Thymus (tissue), 11 donors: Measurements from ENCODE around the gene MAP3K14. TPM values are rescaled to one million over a fixed set of nuclear protein-coding genes. Genes with fewer than 3 reads are reported as not detected.

Experiments
- DNase-seq, 9 donors: peaks; one replicate each; pipeline ENCODE4 v3.0.0-alpha.2; 2013; ENCODE audit warnings: low spot score in 9 of 9, low read depth in 6 of 9, missing footprints in 1 of 9
- H3K27ac ChIP-seq, 2 donors: one replicate each; pipeline ENCODE4 v1.5.1; 2013; ENCODE audit warnings: control low read depth in 1 of 2, low read depth in 1 of 2, low read length in 1 of 2, mild to moderate bottlenecking in 1 of 2, moderate library complexity in 1 of 2
- H3K27me3 ChIP-seq, 2 donors: one replicate each; pipeline ENCODE4 v1.5.1; 2013; ENCODE audit warnings: low read length in 1 of 2; ENCODE audit not compliant: control insufficient read depth in 2 of 2, insufficient read depth in 1 of 2
- H3K36me3 ChIP-seq, 2 donors: one replicate each; pipeline ENCODE4 v1.5.1; 2013; ENCODE audit warnings: low read length in 1 of 2, mild to moderate bottlenecking in 1 of 2, moderate library complexity in 1 of 2; ENCODE audit not compliant: control insufficient read depth in 2 of 2, insufficient read depth in 2 of 2
- H3K4me1 ChIP-seq, 2 donors: one replicate each; pipeline ENCODE4 v1.5.1; 2013; ENCODE audit warnings: low read length in 2 of 2; ENCODE audit not compliant: control insufficient read depth in 2 of 2, insufficient read depth in 2 of 2
- H3K4me3 ChIP-seq, 2 donors: one replicate each; pipeline ENCODE4 v1.5.1; 2013; ENCODE audit warnings: low read length in 2 of 2, control low read depth in 1 of 2, mild to moderate bottlenecking in 1 of 2
- H3K9me3 ChIP-seq, 2 donors: one replicate each; pipeline ENCODE4 v1.5.1; 2013; ENCODE audit warnings: low read length in 1 of 2, mild to moderate bottlenecking in 1 of 2; ENCODE audit not compliant: control insufficient read depth in 2 of 2, insufficient read depth in 1 of 2
- WGBS: extraction: QIAGEN DNeasy Blood & Tissue Kit; methylation state at CpG from one replicate; pipeline ENCODE4 v1.1.7; 2013; 5-methylcytosine and 5-hydroxymethylcytosine counted together
- polyA plus RNA-seq: library from polyadenylated mRNA; stranded (reverse); fragments of 200-250 nt; gene quantifications from one replicate; pipeline ENCODE4 v1.2.3, GENCODE V29; 2013
- total RNA-seq: library from RNA; stranded (reverse); fragments of 120-200 nt; gene quantifications from one replicate; pipeline ENCODE4 v1.2.4, GENCODE V29; 2013
- donor health status: healthy.

Gene MAP3K14
- total and polyA plus RNA-seq, 2 donors, result 9.7 to 21.8 TPM

DNA sequence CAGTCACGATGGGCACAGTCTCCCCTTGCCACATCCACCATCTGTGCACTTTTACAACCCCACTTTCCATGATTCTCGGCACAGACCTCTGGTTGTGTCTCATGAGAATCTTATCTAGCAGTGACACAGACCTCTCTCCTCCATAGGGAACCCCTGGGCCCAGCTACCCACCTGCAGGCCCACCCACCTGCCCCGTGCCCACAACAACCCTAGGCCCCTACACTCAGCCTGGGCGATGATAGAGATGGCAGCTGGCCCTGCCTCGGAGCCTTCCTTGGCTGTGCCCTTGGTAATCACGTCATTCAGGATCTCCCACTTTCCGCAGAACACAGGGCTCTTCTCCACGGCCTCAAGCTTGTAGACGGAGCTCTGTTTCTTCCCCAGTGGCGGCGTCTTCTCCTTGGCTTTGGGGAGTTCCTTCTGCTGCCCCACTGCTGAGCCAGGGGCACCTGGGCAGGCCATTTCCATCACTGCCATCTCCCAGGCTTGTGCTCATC, 26.5 kb downstream of the MAP3K14 start:
- Histone ChIP-seq H3K4me3 (no peak overlapping the region), H3K27me3 (no peaks in the 10 kb centered on the region), H3K4me1 (peaks cover 2 to 52% of the 10 kb centered on the region in 2 donors), H3K27ac (peak overlapping the region; percentile 0 to 64), H3K36me3 (peaks cover 53 to 60% of the 10 kb centered on the region in 2 donors), H3K9me3 (peaks cover 0 to 5% of the 10 kb centered on the region in 2 donors)
- 96% methylated on average over 11 of the region's 11 CpGs for WGBS
- no peak for DNase-seq

DNA sequence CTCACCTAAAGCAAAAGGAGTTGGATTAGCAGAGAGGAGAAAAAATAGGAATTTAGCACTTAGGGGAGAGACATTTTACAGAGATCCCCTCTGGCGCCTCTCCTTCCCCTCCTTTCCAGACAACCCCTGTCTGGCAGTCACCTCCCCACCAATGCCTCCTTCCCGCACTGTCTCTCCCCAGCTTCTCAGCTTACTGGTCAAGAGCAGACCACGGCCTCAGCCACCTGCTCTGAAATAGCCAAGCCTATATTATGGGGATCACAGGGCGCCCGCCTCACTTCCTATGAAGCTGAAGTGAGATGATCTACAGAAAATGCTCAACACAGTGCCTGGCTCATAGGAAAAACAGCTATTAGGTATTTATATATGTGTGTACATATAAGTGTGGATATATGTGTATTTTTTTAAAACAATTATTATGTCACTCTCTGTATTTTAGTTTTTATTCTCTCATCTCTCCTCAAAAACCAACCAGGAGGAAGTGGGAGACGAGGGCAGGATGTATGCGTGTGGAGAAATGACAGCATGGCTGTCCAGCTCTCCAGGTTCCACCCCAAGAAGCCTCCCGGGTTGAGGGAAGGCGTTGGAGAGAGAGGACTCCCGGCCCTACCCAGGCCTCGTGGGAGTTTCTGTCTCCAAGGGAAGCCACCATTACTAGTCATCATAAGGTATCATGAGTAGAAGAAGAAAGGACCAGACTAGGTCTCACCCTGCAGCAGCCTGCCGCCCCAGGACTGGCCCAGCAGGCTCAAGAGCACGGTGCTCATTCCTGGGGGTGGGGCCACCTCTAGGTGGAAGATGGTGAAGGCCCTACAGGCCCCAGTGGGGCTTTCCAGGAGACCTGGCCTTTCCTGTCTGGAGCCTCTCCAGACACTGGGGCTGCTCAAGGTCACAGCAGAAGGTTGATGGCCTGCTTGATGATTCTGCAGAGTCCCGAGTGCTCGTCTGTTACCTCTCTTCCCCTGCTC, 27.2 kb downstream of the MAP3K14 start:
- peaks cover 56 to 65% of the 10 kb centered on the region in 2 donors for H3K36me3 ChIP-seq
- 93% methylated on average over 15 of the region's 15 CpGs for WGBS
- H3K27ac ChIP-seq, result peak overlapping the region; percentile 52 to 64
- H3K9me3 ChIP-seq, result peaks cover 0 to 5% of the 10 kb centered on the region in 2 donors
- H3K27me3 ChIP-seq, result no peaks in the 10 kb centered on the region
- H3K4me1 ChIP-seq, result peaks cover under 1 to 56% of the 10 kb centered on the region in 2 donors
- no peak for DNase-seq
- no peak overlapping the region for H3K4me3 ChIP-seq

DNA sequence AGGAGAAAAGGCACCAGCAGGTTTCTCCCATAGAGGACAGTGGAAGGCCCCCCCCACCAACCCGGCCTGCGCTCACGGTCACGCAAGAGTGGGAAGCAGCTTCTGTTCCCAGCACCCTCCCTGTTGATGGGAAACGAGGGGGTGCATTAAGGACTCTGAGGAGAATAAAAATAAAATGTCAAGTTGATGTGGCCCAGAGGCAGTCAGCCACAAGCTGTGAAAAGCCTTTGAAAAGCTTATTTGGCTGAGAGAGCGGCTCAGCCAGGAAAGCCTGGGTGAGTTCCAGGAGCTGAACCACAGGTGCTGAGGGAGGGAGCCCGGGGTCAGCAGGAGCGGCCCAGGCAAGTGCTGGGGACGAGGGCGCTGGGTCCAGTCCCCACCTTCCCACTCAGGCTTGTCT, 28.0 kb downstream of the MAP3K14 start:
- peaks cover 0 to 51% of the 10 kb centered on the region in 2 donors for H3K4me1 ChIP-seq
- no peaks in the 10 kb centered on the region for H3K27me3 ChIP-seq
- peak overlapping the region in 1 of 2 donors; percentile 64 for H3K27ac ChIP-seq
- H3K36me3 ChIP-seq, result peaks cover 64 to 73% of the 10 kb centered on the region in 2 donors
- H3K9me3 ChIP-seq, result peaks cover 0 to 4% of the 10 kb centered on the region in 2 donors
- DNase-seq, result no peak
- 94% methylated on average over 10 of the region's 10 CpGs for WGBS
- H3K4me3 ChIP-seq, result no peak overlapping the region

DNA sequence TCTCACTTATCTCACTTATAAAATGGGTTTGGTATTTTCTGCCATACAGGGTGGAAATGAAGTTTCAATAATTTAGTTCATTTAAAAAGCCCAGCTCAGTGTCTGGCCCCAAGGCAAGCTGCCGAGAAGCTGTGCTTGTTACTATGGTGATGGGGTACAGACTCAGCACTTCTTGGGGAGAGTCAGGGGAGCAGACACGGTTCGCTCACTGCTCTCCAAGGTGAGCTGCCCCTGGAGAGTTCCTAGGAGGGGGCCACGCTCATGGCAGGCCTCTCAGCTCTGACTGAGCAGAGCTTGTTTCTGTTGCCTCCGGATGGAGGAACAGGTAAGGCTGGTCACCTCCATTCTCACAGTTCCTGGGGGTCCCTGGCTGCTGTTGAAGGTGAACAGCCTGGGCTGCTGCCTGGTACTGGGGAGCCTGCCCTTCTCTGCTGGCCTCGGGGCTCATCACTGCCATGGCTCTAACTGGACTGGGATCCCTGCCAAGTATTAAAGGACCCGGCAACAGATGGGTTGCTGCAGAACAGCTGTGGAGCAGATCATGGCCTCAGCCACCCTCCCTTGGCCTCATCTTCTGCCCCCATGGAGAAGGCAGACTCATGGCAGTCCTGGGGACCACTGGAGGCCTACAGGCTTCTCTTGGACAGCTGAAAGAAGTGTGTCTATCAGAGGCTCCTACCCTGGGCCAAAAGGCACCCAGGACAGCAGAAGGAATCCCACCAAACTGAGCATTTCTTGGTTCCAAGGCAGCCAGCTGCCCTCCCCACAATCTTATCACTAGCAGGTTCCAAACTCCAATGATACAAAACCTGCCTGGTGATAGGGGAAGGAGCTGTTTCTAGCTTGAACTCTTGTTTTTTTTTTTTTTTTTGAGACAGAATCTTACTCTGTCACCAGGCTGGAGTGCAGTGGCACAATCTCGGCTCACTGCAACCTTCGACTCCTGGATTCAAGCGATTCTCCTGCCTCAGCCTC, 29.0 kb downstream of the MAP3K14 start:
- Histone ChIP-seq H3K27ac (peak overlapping the region; percentile 43 to 64), H3K9me3 (no peaks in the 10 kb centered on the region), H3K4me3 (no peak overlapping the region), H3K4me1 (peaks cover 0 to 47% of the 10 kb centered on the region in 2 donors), H3K27me3 (no peaks in the 10 kb centered on the region), H3K36me3 (peaks cover 70 to 79% of the 10 kb centered on the region in 2 donors)
- DNase-seq, result no peak
- WGBS, result 90% methylated on average over 10 of the region's 10 CpGs

DNA sequence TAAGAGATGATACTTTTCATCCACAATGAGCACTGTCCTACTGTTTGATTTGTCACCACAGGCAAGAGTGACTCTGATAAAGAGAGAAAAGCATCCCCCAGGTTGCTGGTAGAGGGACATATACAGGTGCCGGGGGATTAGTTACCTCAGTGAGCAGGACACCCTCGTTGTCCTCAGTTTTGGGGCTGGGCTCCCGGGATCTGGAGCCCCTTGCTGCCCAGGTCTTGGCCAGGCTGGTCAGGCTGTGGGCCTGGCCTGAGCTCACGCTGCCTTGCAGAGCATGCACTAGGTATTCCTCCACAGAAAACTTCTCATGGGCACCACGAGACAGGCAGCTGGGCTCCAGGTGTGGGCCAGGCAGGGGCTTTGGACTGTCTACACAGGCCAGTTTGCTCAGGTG, 30.5 kb downstream of the MAP3K14 start:
- Histone ChIP-seq H3K4me3 (no peak overlapping the region), H3K36me3 (peaks cover 68 to 81% of the 10 kb centered on the region in 2 donors), H3K27me3 (no peaks in the 10 kb centered on the region), H3K9me3 (no peaks in the 10 kb centered on the region), H3K4me1 (peaks cover 0 to 40% of the 10 kb centered on the region in 2 donors), H3K27ac (no peak overlapping the region)
- WGBS, result 95% methylated on average over 5 of the region's 5 CpGs
- no peak for DNase-seq

DNA sequence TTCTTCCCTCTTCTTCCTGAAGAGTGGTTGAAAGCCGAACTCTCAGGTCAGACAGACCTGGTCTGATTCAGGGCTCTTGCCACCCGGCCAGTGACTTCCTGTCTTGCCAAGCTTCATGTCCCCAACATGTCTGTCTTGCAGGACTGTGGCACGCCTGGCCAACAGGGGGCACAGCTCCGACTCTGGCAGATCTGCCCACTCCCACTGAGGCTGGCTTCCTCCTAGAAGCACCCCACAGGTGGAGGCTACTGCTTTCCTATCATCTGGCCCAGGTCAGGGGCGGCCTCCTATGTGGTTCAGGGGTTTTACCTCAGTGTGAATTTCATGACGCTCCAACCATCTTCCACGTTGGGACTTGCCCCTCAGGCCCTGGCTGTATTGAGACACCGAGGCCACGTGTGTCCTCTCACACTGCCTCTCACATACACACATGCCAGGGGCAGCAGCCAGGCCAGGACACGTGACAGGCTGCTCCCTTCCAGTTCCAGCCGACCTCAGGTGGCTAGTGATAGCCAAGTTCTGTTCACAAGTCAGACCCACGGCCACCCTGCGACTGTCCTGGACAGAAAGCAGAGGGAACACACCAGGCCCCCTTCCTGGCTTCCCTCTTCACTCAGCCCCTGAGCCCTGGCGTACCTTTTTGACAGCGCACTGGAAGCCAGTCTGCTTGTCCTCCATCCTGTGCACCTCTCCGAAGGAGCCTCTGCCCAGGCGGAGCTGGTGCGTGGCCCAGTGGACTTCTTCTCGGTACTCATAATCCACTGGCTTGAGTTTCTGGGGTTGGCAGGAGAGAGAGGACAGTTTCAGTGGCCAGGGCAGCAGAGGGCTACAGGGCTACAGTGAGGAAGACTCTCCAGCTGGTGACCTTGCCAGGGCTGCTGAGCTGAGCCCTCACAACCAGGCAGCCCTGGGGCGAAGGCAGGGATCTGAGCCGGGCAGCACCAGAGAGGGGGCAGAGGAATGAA, 32.4 kb downstream of the MAP3K14 start:
- peaks cover 0 to 22% of the 10 kb centered on the region in 2 donors for H3K4me1 ChIP-seq
- peak in 1 of 9 donors; percentile 34 for DNase-seq
- H3K27ac ChIP-seq, result peak overlapping the region in 1 of 2 donors; percentile 66
- peaks cover 60 to 69% of the 10 kb centered on the region in 2 donors for H3K36me3 ChIP-seq
- no peaks in the 10 kb centered on the region for H3K9me3 ChIP-seq
- 90% methylated on average over 21 of the region's 21 CpGs for WGBS
- H3K4me3 ChIP-seq, result no peak overlapping the region
- no peaks in the 10 kb centered on the region for H3K27me3 ChIP-seq

DNA sequence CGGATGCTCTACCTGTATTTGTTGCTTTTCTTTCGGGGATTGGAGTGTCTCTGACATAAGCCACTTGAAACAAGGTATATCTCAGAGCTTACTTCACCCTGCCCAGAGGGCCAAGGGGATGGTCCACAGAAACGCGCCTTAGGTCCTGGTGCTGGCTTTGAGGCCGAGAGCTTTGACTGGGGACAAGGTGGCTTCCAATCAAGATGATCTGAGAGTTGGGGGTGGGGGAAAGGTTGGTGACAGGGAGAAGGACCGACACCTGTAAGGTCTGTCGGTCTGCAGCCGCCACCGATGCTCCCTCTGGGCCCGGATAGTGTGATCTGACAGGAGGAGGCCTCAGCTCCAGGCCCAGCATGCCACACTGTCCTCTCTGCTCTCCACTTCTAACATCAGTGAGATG, 33.1 kb downstream of the MAP3K14 start:
- Histone ChIP-seq H3K4me1 (peaks cover 0 to 20% of the 10 kb centered on the region in 2 donors), H3K27ac (peak overlapping the region in 1 of 2 donors; percentile 66), H3K36me3 (peaks cover 53 to 61% of the 10 kb centered on the region in 2 donors), H3K9me3 (no peaks in the 10 kb centered on the region), H3K27me3 (no peaks in the 10 kb centered on the region), H3K4me3 (no peak overlapping the region)
- WGBS, result 87% methylated on average over 10 of the region's 10 CpGs
- DNase-seq, result no peak
